Right atrium auricular region (tissue), 2 donors: ENCODE measurements around the gene CPT2. TPM values are rescaled to one million over a fixed set of nuclear protein-coding genes. Genes with fewer than 3 reads are reported as not detected.
A peak's percentile ranks its signal among the peaks of the same experiment; 100 is the strongest.

Experiments
- DNase-seq: peaks from one replicate; pipeline ENCODE4 v3.0.0-alpha.2; 2019; ENCODE audit warnings: low spot score
- H3K27ac ChIP-seq, 2 donors: fragments of 200-600 bp; sonication (generic); 1 replicate in 1 of 2; 2 replicates in 1 of 2; pipeline ENCODE4 v1.5.1; 2016 to 2019
- H3K27me3 ChIP-seq, 2 donors: fragments of 200-600 bp; sonication (generic); one replicate each; pipeline versions ENCODE4 v1.5.1 to v1.6.0; 2017 to 2019
- H3K36me3 ChIP-seq: fragments of 200-600 bp; sonication (generic); one replicate; pipeline ENCODE4 v1.5.1; 2016
- H3K4me1 ChIP-seq, 2 donors: fragments of 200-600 bp; sonication (generic); one replicate each; pipeline versions ENCODE4 v1.5.1 to v1.6.0; 2017 to 2019
- H3K4me3 ChIP-seq, 2 donors: fragments of 200-600 bp; sonication (generic); 1 replicate in 1 of 2; 2 replicates in 1 of 2; pipeline ENCODE4 v1.5.1; 2017 to 2019; ENCODE audit warnings: mild to moderate bottlenecking in 1 of 2, moderate library complexity in 1 of 2
- H3K9me3 ChIP-seq, 2 donors: fragments of 200-600 bp; sonication (generic); one replicate each; pipeline ENCODE4 v1.5.1; 2019
- CTCF ChIP-seq, 2 donors: fragments of 200-600 bp; sonication (generic); IDR thresholded peaks; one replicate each; pipeline ENCODE4 v1.5.1; 2019; ENCODE audit warnings: antibody characterized with exemption in 2 of 2
- total RNA-seq, 2 donors: library from RNA; depleted of rRNA; stranded (reverse); fragments of >200 nt; gene quantifications; one replicate each; pipeline ENCODE4 v1.1.0, GENCODE V29; 2016

Gene CPT2
- total RNA-seq, 2 donors from 2014 or later: 16.0 to 33.6 TPM

GRCh38 chr1:53188099-53188498 is 8.5 kb upstream of the CPT2 start:
- Histone ChIP-seq H3K4me1 (peaks cover 0 to 3% of the 10 kb centered on the region in 2 donors), H3K27me3 (no peaks in the 10 kb centered on the region), H3K4me3 (no peak overlapping the region), H3K36me3 (no peaks in the 10 kb centered on the region), H3K27ac (no peak overlapping the region), H3K9me3 (no peaks in the 10 kb centered on the region)
- DNase-seq: no peak
- no peak for TF ChIP-seq CTCF (IDR thresholded peaks at IDR 0.05)

GRCh38 chr1:53189061-53189460 is 7.6 kb upstream of the CPT2 start:
- Histone ChIP-seq H3K27me3 (no peaks in the 10 kb centered on the region), H3K4me3 (no peak overlapping the region), H3K4me1 (no peaks in the 10 kb centered on the region), H3K9me3 (no peaks in the 10 kb centered on the region), H3K36me3 (no peaks in the 10 kb centered on the region), H3K27ac (no peak overlapping the region)
- DNase-seq: no peak
- TF ChIP-seq CTCF (IDR thresholded peaks at IDR 0.05): no peak

- no peak for TF ChIP-seq CTCF (IDR thresholded peaks at IDR 0.05)
- no peaks in the 10 kb centered on the region for H3K9me3 ChIP-seq
- H3K36me3 ChIP-seq: no peaks in the 10 kb centered on the region
- H3K27ac ChIP-seq: no peak overlapping the region
- no peak overlapping the region for H3K4me3 ChIP-seq
- H3K4me1 ChIP-seq: peaks cover 0 to 3% of the 10 kb centered on the region in 2 donors
- no peak for DNase-seq
- no peaks in the 10 kb centered on the region for H3K27me3 ChIP-seq
These were observed 6.4 kb upstream of the CPT2 start for GRCh38 chr1:53190210-53190611.

GRCh38 chr1:53195246-53196016 is 1.2 kb upstream of the CPT2 start:
- Histone ChIP-seq H3K27ac (peak overlapping the region; percentile 95 to 98), H3K4me3 (no peak overlapping the region), H3K9me3 (no peaks in the 10 kb centered on the region), H3K36me3 (no peaks in the 10 kb centered on the region), H3K4me1 (peaks cover 0 to 39% of the 10 kb centered on the region in 2 donors), H3K27me3 (no peaks in the 10 kb centered on the region)
- no peak for TF ChIP-seq CTCF (IDR thresholded peaks at IDR 0.05)
- DNase-seq: no peak

- Histone ChIP-seq H3K27me3 (no peaks in the 10 kb centered on the region), H3K4me1 (peaks cover 0 to 39% of the 10 kb centered on the region in 2 donors), H3K4me3 (peak overlapping the region; percentile 71 to 97), H3K27ac (peak overlapping the region; percentile 95 to 98), H3K9me3 (no peaks in the 10 kb centered on the region), H3K36me3 (no peaks in the 10 kb centered on the region)
- no peak for TF ChIP-seq CTCF (IDR thresholded peaks at IDR 0.05)
- no peak for DNase-seq
These were observed 573 bp upstream of the CPT2 start for GRCh38 chr1:53196017-53196484.
